Left lung (tissue), 10 donors: ENCODE data around the gene HRAS. TPM values are rescaled to one million over a fixed set of nuclear protein-coding genes. Genes with fewer than 3 reads are reported as not detected.

ENCODE experiments used
- ATAC-seq: fragments of 200-7000 bp; cut with Tn5 transposase; one replicate; pipeline ENCODE4 v1.9.1; 2020; ENCODE audit warnings: moderate library complexity
- DNase-seq, 4 donors: peaks; one replicate each; pipeline ENCODE4 v3.0.0-alpha.2; 2013 to 2020
- H3K27ac ChIP-seq, 2 donors: fragments of 200-600 bp; sonication (generic) in 1 of 2; one replicate each; pipeline versions ENCODE4 v1.5.0 to v1.8.0; 2020 to 2021
- H3K27me3 ChIP-seq, 2 donors: fragments of 200-600 bp; sonication (generic) in 1 of 2; one replicate each; pipeline versions ENCODE4 v1.5.0 to v1.8.0; 2020 to 2021
- H3K36me3 ChIP-seq, 2 donors: fragments of 200-600 bp; sonication (generic) in 1 of 2; one replicate each; pipeline versions ENCODE4 v1.5.0 to v1.8.0; 2020 to 2021
- H3K4me1 ChIP-seq, 2 donors: fragments of 200-600 bp; one replicate each; pipeline ENCODE4 v1.8.0; 2021
- H3K4me3 ChIP-seq, 2 donors: fragments of 200-600 bp; sonication (generic) in 1 of 2; one replicate each; pipeline versions ENCODE4 v1.5.0 to v1.8.0; 2020 to 2021; ENCODE audit warnings: mild to moderate bottlenecking in 1 of 2
- H3K9me3 ChIP-seq, 2 donors: fragments of 200-600 bp; sonication (generic) in 1 of 2; one replicate each; pipeline versions ENCODE4 v1.5.0 to v1.8.0; 2020 to 2021
- CTCF ChIP-seq, 2 donors: fragments of 200-600 bp; sonication (generic) in 1 of 2; IDR thresholded peaks; one replicate each; pipeline versions ENCODE4 v1.5.0 to v1.8.0; 2021; ENCODE audit warnings: antibody characterized with exemption in 2 of 2
- intact Hi-C, 2 donors: fragments of 100-400 bp; cut with DNase I; formaldehyde crosslinking; loops; one replicate each; pipeline versions ENCODE4 v1.11.2 to v1.14.2; 2022
- polyA plus RNA-seq, 6 donors: library from polyadenylated mRNA; unstranded; fragments of 120-200 nt; gene quantifications; one replicate each; pipeline ENCODE4 v1.2.1, GENCODE V29; 2013; ENCODE audit not compliant: insufficient read length in 6 of 6
- total RNA-seq, 2 donors: library from RNA; stranded (reverse); fragmentation: NEBNext Ultra II Directional; extraction: Animal tissue kit (Norgen Biotek cat#: 25700); gene quantifications; one replicate each; pipeline ENCODE4 v1.2.1, GENCODE V29; 2021
- donor health status: DM: no; HTN: yes; CAD: no.
- donor health status: DM: no; HTN: no; CAD: no.

The HRAS gene
- total and polyA plus RNA-seq, 8 donors = 32.4 to 52.4 (median 37.9) TPM

GRCh38 chr11:555780-556661 is 20.6 kb upstream of the HRAS start:
- peaks cover 28 to 74% of the 10 kb centered on the region in 2 donors for H3K27me3 ChIP-seq
- peak overlapping the region; percentile 5 to 41 for H3K4me3 ChIP-seq
- TF ChIP-seq CTCF (IDR thresholded peaks at IDR 0.05) = no peak
- DNase-seq (peak in 1 of 4 donors; percentile 83), ATAC-seq (no peak)
- no peak overlapping the region for H3K27ac ChIP-seq
- no peaks in the 10 kb centered on the region for H3K9me3 ChIP-seq
- no peaks in the 10 kb centered on the region for H3K36me3 ChIP-seq
- H3K4me1 ChIP-seq = peaks cover 16 to 34% of the 10 kb centered on the region in 2 donors
- intact Hi-C loops = no loop called here

GRCh38 chr11:555227-555779 is 19.9 kb upstream of the HRAS start:
- DNase-seq (peak in 1 of 4 donors; percentile 83), ATAC-seq (peak; percentile 6)
- peak overlapping the region; percentile 5 to 41 for H3K4me3 ChIP-seq
- TF ChIP-seq CTCF (IDR thresholded peaks at IDR 0.05) = no peak
- no peaks in the 10 kb centered on the region for H3K9me3 ChIP-seq
- no peaks in the 10 kb centered on the region for H3K36me3 ChIP-seq
- H3K27ac ChIP-seq = no peak overlapping the region
- intact Hi-C loops = no loop called here
- H3K4me1 ChIP-seq = peaks cover 14 to 31% of the 10 kb centered on the region in 2 donors
- peaks cover 28 to 74% of the 10 kb centered on the region in 2 donors for H3K27me3 ChIP-seq

GRCh38 chr11:554428-555226 is 19.3 kb upstream of the HRAS start:
- H3K36me3 ChIP-seq = no peaks in the 10 kb centered on the region
- peaks cover 8 to 24% of the 10 kb centered on the region in 2 donors for H3K4me1 ChIP-seq
- DNase-seq (peak in 3 of 4 donors; percentile 70 to 92 (median 70)), ATAC-seq (peak; percentile 86)
- peaks cover 28 to 72% of the 10 kb centered on the region in 2 donors for H3K27me3 ChIP-seq
- peak overlapping the region; percentile 22 to 41 for H3K4me3 ChIP-seq
- H3K9me3 ChIP-seq = no peaks in the 10 kb centered on the region
- peak; percentile 34 to 73 for TF ChIP-seq CTCF (IDR thresholded peaks at IDR 0.05)
- H3K27ac ChIP-seq = no peak overlapping the region
- intact Hi-C loops = no loop called here

- Histone ChIP-seq H3K4me1 (peaks cover 8 to 23% of the 10 kb centered on the region in 2 donors), H3K9me3 (no peaks in the 10 kb centered on the region), H3K27ac (no peak overlapping the region), H3K36me3 (no peaks in the 10 kb centered on the region), H3K27me3 (peaks cover 28 to 66% of the 10 kb centered on the region in 2 donors), H3K4me3 (no peak overlapping the region)
- DNase-seq (no peak), ATAC-seq (no peak)
- no peak for TF ChIP-seq CTCF (IDR thresholded peaks at IDR 0.05)
- intact Hi-C loops = no loop called here
Measured at GRCh38 chr11:553988-554340, 18.6 kb upstream of the HRAS start.
